HL-60 (cell line): ENCODE results near the gene UQCR11.

ENCODE experiments used
- DNase-seq, 2 experiments: peaks; one replicate each; pipeline ENCODE4 v3.0.0-alpha.2; 2010 to 2020; ENCODE audit warnings: low read depth in 1 of 2, low spot score in 1 of 2
- H3K27ac ChIP-seq: fragments of 250-450 bp; sonication (Bioruptor Pico); replicated peaks from 2 replicates; pipeline ENCODE4 v1.5.1; 2020; ENCODE audit warnings: mild to moderate bottlenecking, moderate library complexity
- H3K27me3 ChIP-seq: fragments of 250-450 bp; sonication (Bioruptor Pico); 2 replicates; pipeline ENCODE4 v1.5.1; 2021; ENCODE audit warnings: mild to moderate bottlenecking, moderate library complexity; ENCODE audit not compliant: insufficient read depth, poor library complexity, severe bottlenecking
- H3K4me3 ChIP-seq: replicated peaks from 2 replicates; pipeline ENCODE4 v1.5.1; 2011; ENCODE audit warnings: mild to moderate bottlenecking, control low read depth, low read length; ENCODE audit not compliant: insufficient read depth
- GABPA ChIP-seq: IDR thresholded peaks from 2 replicates; pipeline ENCODE4 v1.6.1; 2012; ENCODE audit warnings: low read depth
- POLR2AphosphoS5 ChIP-seq: IDR thresholded peaks from 2 replicates; pipeline ENCODE4 v1.6.1; 2012; ENCODE audit warnings: low read depth
- SPI1 ChIP-seq: IDR thresholded peaks from 2 replicates; pipeline ENCODE4 v1.6.1; 2012; ENCODE audit warnings: low read depth, mild to moderate bottlenecking, borderline replicate concordance
- TF ChIP-seq, protein P1 (sequence below): IDR thresholded peaks from one replicate; pipeline ENCODE4 v1.5.1; 2011; ENCODE audit warnings: low read length, control low read depth, inconsistent platforms; ENCODE audit not compliant: insufficient read depth
- TF ChIP-seq, protein P2 (sequence below): IDR thresholded peaks from 2 replicates; pipeline ENCODE4 v1.6.1; 2012; ENCODE audit warnings: low read depth; ENCODE audit not compliant: insufficient replicate concordance

Gene UQCR11

DNA sequence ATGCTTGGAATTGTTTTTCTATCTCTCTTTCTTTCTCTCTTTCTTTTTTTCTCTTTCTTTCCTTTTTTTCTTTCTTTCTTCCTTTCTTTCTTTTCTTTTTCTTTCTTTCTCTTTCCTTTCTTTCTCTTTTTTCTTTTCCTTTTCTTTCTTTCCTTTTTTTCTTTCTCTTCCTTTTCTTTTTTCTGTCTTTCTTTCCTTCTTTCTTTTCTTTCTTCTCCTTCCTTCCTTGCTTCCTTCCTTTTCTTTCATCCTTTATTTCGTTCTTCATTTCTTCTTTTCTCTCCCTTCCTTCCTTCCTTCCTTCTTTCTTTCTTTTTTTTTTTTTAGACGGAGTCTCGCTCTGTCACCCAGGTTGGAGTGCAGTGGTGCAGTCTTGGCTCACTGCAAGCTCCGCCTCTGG lies 35.3 kb downstream of the UQCR11 start:
- Histone ChIP-seq H3K27me3 (no peaks in the 10 kb centered on the region), H3K27ac (no peak overlapping the region), H3K4me3 (no peak overlapping the region)
- no peak for DNase-seq
- TF ChIP-seq POLR2AphosphoS5 (no peak), SPI1 (no peak)
- TF ChIP-seq, protein P1, sequence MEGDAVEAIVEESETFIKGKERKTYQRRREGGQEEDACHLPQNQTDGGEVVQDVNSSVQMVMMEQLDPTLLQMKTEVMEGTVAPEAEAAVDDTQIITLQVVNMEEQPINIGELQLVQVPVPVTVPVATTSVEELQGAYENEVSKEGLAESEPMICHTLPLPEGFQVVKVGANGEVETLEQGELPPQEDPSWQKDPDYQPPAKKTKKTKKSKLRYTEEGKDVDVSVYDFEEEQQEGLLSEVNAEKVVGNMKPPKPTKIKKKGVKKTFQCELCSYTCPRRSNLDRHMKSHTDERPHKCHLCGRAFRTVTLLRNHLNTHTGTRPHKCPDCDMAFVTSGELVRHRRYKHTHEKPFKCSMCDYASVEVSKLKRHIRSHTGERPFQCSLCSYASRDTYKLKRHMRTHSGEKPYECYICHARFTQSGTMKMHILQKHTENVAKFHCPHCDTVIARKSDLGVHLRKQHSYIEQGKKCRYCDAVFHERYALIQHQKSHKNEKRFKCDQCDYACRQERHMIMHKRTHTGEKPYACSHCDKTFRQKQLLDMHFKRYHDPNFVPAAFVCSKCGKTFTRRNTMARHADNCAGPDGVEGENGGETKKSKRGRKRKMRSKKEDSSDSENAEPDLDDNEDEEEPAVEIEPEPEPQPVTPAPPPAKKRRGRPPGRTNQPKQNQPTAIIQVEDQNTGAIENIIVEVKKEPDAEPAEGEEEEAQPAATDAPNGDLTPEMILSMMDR: no peak
- TF ChIP-seq, protein P2, sequence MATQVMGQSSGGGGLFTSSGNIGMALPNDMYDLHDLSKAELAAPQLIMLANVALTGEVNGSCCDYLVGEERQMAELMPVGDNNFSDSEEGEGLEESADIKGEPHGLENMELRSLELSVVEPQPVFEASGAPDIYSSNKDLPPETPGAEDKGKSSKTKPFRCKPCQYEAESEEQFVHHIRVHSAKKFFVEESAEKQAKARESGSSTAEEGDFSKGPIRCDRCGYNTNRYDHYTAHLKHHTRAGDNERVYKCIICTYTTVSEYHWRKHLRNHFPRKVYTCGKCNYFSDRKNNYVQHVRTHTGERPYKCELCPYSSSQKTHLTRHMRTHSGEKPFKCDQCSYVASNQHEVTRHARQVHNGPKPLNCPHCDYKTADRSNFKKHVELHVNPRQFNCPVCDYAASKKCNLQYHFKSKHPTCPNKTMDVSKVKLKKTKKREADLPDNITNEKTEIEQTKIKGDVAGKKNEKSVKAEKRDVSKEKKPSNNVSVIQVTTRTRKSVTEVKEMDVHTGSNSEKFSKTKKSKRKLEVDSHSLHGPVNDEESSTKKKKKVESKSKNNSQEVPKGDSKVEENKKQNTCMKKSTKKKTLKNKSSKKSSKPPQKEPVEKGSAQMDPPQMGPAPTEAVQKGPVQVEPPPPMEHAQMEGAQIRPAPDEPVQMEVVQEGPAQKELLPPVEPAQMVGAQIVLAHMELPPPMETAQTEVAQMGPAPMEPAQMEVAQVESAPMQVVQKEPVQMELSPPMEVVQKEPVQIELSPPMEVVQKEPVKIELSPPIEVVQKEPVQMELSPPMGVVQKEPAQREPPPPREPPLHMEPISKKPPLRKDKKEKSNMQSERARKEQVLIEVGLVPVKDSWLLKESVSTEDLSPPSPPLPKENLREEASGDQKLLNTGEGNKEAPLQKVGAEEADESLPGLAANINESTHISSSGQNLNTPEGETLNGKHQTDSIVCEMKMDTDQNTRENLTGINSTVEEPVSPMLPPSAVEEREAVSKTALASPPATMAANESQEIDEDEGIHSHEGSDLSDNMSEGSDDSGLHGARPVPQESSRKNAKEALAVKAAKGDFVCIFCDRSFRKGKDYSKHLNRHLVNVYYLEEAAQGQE: no peak

DNA sequence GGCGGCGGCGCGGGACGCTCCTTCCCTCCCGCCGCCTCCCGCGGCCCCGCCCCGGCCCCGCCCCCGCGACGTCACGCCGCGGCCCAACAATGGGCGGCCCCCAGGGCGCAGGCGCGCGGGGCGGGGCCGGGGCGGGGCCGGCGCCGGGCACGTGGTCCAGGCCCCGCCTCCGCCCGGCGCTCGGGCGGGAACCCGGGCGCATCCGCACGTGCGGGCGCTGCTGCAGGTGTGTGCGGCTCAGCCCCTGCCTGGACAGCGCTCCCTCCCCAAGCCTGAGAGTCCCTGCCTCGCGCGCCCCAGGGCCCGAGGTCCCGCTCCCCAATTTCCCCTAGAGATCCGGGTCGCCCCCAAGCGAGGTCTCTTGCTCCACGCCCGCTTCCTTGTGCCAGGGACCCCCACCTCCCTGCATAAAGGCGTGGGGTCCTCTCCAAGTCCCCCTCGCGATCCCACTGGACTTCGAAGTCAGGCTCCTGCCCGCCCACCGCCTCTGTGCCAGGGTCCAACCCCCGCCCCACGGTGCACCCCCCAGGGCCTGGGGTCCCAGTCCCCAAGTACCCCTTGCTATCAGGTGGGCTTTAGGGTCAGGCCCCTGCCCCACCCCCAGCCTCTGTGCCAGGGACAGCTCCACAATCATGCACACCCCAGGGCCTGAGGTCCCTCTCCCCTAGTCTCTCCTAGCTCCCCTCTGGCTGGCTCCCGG lies 36.8 kb downstream of the UQCR11 start, which contains the start of gene MEX3D:
TSS of gene MEX3D (minus strand) at position 6 of the 700 bp plus-strand sequence. CDS start 267 bp downstream, outside the sequence.
- H3K4me3 ChIP-seq: peak within 1 kb of the TSS; percentile 31
- no peaks in the 10 kb centered on the region for H3K27me3 ChIP-seq
- TF ChIP-seq GABPA (no peak), POLR2AphosphoS5 (no peak), SPI1 (no peak)
- TF ChIP-seq, protein P2: peak; percentile 17
- TF ChIP-seq, protein P1: no peak
- H3K27ac ChIP-seq: no peak within 1 kb of the TSS
- DNase-seq: peak; percentile 45 to 47

DNA sequence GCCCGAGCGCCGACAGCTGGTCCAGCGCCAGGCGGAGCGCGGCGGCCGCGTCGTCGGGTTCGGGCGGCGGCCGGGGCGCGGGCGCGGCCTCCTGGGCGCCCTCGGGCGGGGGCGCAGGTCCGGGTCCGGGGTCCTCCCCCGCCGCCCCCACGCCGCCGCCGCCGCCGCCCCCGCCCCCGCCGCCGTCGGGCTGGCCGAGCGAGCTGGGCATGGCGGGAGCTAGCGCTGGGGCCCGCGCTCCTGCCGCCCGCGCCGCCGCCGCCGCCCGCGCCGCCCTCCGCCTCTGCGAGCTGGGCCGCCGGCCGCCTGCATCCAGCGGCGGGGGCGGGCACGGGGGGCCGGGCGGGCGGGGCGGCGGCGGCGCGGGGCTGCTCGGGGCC lies 37.4 kb downstream of the UQCR11 start:
- Histone ChIP-seq H3K4me3 (no peak overlapping the region), H3K27ac (no peak overlapping the region), H3K27me3 (no peaks in the 10 kb centered on the region)
- TF ChIP-seq GABPA (no peak), POLR2AphosphoS5 (no peak), SPI1 (no peak)
- TF ChIP-seq, protein P2: no peak
- no peak for DNase-seq
